NCI-H774 (cell line): Measurements from ENCODE around the gene ASPG.

Experiments
- DNase-seq: peaks from one replicate; lab custom pipeline; 2025; lab: John Stamatoyannopoulos, UW

ASPG gene

GRCh38 chr14:104075530-104076151 lies 9.9 kb upstream of the ASPG start:
- DNase-seq = no peak

- no peak for DNase-seq
Measured at GRCh38 chr14:104076743-104077142, 8.8 kb upstream of the ASPG start.

- DNase-seq = peak; percentile 85
Measured at GRCh38 chr14:104078031-104078455, 7.5 kb upstream of the ASPG start.

- no peak for DNase-seq
Measured at GRCh38 chr14:104080376-104081260, 4.9 kb upstream of the ASPG start.

GRCh38 chr14:104081261-104081835 lies 4.2 kb upstream of the ASPG start:
- DNase-seq = no peak

GRCh38 chr14:104081951-104082464 lies 3.5 kb upstream of the ASPG start:
- no peak for DNase-seq

GRCh38 chr14:104082807-104083206 lies 2.7 kb upstream of the ASPG start:
- DNase-seq = no peak

- DNase-seq = no peak
Measured at GRCh38 chr14:104084251-104085002, 1.1 kb upstream of the ASPG start.

GRCh38 chr14:104085889-104086201 lies 345 bp downstream of the ASPG start:
- DNase-seq = no peak

- DNase-seq = no peak
Measured at GRCh38 chr14:104086210-104086660, 735 bp downstream of the ASPG start.

- no peak for DNase-seq
Measured at GRCh38 chr14:104086661-104087461, 1.4 kb downstream of the ASPG start.

GRCh38 chr14:104087505-104087904 lies 2.0 kb downstream of the ASPG start:
- no peak for DNase-seq

- DNase-seq = no peak
Measured at GRCh38 chr14:104087981-104088850, 2.7 kb downstream of the ASPG start.

GRCh38 chr14:104090071-104090748 lies 4.7 kb downstream of the ASPG start:
- DNase-seq = no peak

GRCh38 chr14:104091061-104091926 lies 5.8 kb downstream of the ASPG start:
- no peak for DNase-seq

- DNase-seq = no peak
Measured at GRCh38 chr14:104091927-104092771, 6.6 kb downstream of the ASPG start.

- no peak for DNase-seq
Measured at GRCh38 chr14:104092931-104093365, 7.4 kb downstream of the ASPG start.
